SK-N-MC (cell line): ENCODE results near the gene IQSEC1.

Experiments
- EZH2 ChIP-seq: fragments of 200-600 bp; sonication (generic); IDR thresholded peaks from one replicate; pipeline ENCODE4 v1.6.1; 2017; ENCODE audit warnings: antibody characterized with exemption
- POLR2AphosphoS5 ChIP-seq: IDR thresholded peaks from 2 replicates; pipeline ENCODE4 v1.6.1; 2012; ENCODE audit warnings: mild to moderate bottlenecking, low read depth, low read length, borderline replicate concordance

- TF ChIP-seq POLR2AphosphoS5 (no peak), EZH2 (no peak)
Observed at GRCh38 chr3:13052191-13052820, 20.9 kb downstream of the IQSEC1 start.
